PC-9 (cell line): ENCODE measurements around the gene EFNA2. TPM values are rescaled to one million over a fixed set of nuclear protein-coding genes. Genes with fewer than 3 reads are reported as not detected.

Source experiments
- BruUV-seq: library from RNA; stranded (reverse); fragments of 400-500 nt; replicated peaks from 2 replicates; lab custom pipeline; 2021; lab: Mats Ljungman, UMichigan
- CTCF ChIA-PET: fragments of 300-600 bp; sonication (Branson Sonifier 250); formaldehyde crosslinking; loops from one replicate; lab custom pipeline; 2022; ENCODE audit warnings: antibody characterized with exemption; lab: Charles Lee
- POLR2A ChIA-PET: fragments of 300-600 bp; sonication (Branson Sonifier 250); formaldehyde crosslinking; loops from one replicate; lab custom pipeline; 2022; ENCODE audit warnings: antibody characterized with exemption; ENCODE audit not compliant: unreplicated experiment; lab: Charles Lee
- DNase-seq, 2 experiments: peaks; one replicate each; pipeline versions ENCODE4 v3.0.0 to v3.0.0-alpha.2; 2015 to 2022; ENCODE audit warnings: mixed read lengths in 1 of 2
- H2AFZ ChIP-seq: fragments of 200-600 bp; sonication (generic); 2 replicates; pipeline ENCODE4 v1.8.1; 2017; ENCODE audit warnings: antibody characterized with exemption
- H3F3A ChIP-seq: fragments of 200-600 bp; sonication (generic); 2 replicates; pipeline ENCODE4 v1.8.1; 2017; ENCODE audit warnings: antibody characterized with exemption, mild to moderate bottlenecking, low read depth; ENCODE audit not compliant: insufficient read depth
- H3K27ac ChIP-seq: fragments of 200-600 bp; sonication (generic); 2 replicates; pipeline ENCODE4 v1.6.1; 2016; ENCODE audit warnings: mixed run types
- H3K27me3 ChIP-seq: fragments of 200-600 bp; sonication (generic); 2 replicates; pipeline ENCODE4 v1.6.1; 2016; ENCODE audit warnings: low read depth, mixed run types; ENCODE audit not compliant: insufficient read depth
- H3K36me3 ChIP-seq: fragments of 200-600 bp; sonication (generic); 2 replicates; pipeline ENCODE4 v1.6.1; 2016; ENCODE audit warnings: low read depth, mixed run types
- H3K4me1 ChIP-seq: fragments of 200-600 bp; sonication (generic); replicated peaks from 2 replicates; pipeline ENCODE4 v1.6.1; 2016; ENCODE audit warnings: mixed run types; ENCODE audit not compliant: insufficient read depth
- H3K4me2 ChIP-seq: fragments of 200-600 bp; sonication (generic); 2 replicates; pipeline ENCODE4 v1.6.1; 2017; ENCODE audit warnings: mixed run types
- H3K4me3 ChIP-seq: fragments of 200-600 bp; sonication (generic); 2 replicates; pipeline ENCODE4 v1.6.1; 2016; ENCODE audit warnings: mixed run types
- H3K79me2 ChIP-seq: fragments of 200-600 bp; sonication (generic); 2 replicates; pipeline ENCODE4 v1.6.1; 2017; ENCODE audit warnings: low read depth, mixed run types
- H3K9me2 ChIP-seq: fragments of 200-600 bp; sonication (generic); 2 replicates; pipeline ENCODE4 v1.8.1; 2017; ENCODE audit warnings: mild to moderate bottlenecking; ENCODE audit not compliant: insufficient read depth
- H3K9me3 ChIP-seq: fragments of 200-600 bp; sonication (generic); 2 replicates; pipeline ENCODE4 v1.8.1; 2016; ENCODE audit warnings: low read depth; ENCODE audit not compliant: insufficient read depth
- H4K20me1 ChIP-seq: fragments of 200-600 bp; sonication (generic); 2 replicates; pipeline ENCODE4 v1.8.1; 2017; ENCODE audit not compliant: insufficient read depth
- CTCF ChIP-seq: fragments of 200-600 bp; sonication (generic); conservative IDR thresholded peaks from 2 replicates; pipeline ENCODE4 v1.6.1; 2017; ENCODE audit warnings: mixed run types, antibody characterized with exemption, mild to moderate bottlenecking, moderate library complexity
- EZH2 ChIP-seq: fragments of 200-600 bp; sonication (generic); IDR thresholded peaks from 2 replicates; pipeline ENCODE4 v1.8.0; 2017; ENCODE audit warnings: antibody characterized with exemption, low read depth
- intact Hi-C: fragments of 100-400 bp; cut with micrococcal nuclease; formaldehyde crosslinking; loops from one replicate; pipeline ENCODE4 v1.10.0; 2022; ENCODE audit not compliant: unreplicated experiment
- total RNA-seq: library from RNA; stranded (reverse); gene quantifications from 2 replicates; pipeline ENCODE4 v1.2.3, GENCODE V29; 2021

Gene EFNA2
- total RNA-seq, 1 experiment from 2014 or later: not detected

GRCh38 chr19:1261798-1262622, 23.7 kb upstream of the EFNA2 start:
- peak overlapping the region; percentile 94 for H3K4me3 ChIP-seq
- H3F3A ChIP-seq: peaks cover 59% of the 10 kb centered on the region
- intact Hi-C loops: loop anchor here (1.0 kb wide), 1 partner anchor 9 kb away; no protein-coding TSS in a partner anchor
- H3K9me3 ChIP-seq: no peaks in the 10 kb centered on the region
- H3K4me2 ChIP-seq: peak overlapping the region; percentile 97
- peaks cover 61% of the 10 kb centered on the region for H3K4me1 ChIP-seq
- 0 out of 2 replicates have a peak, but pooled peaks cover 1% of the 10 kb centered on the region for H4K20me1 ChIP-seq
- peak; percentile 79 to 96 for DNase-seq
- TF ChIP-seq EZH2 (no peak), CTCF (no peak)
- BruUV-seq: TSS peak; percentile 53
- H3K27ac ChIP-seq: peak overlapping the region; percentile 90
- H3K27me3 ChIP-seq: no peaks in the 10 kb centered on the region
- no peak overlapping the region for H2AFZ ChIP-seq
- POLR2A ChIA-PET: interaction anchor here (0.6 to 1.1 kb wide), 4 partner anchors 9 to 197 kb away, joined by 3 to 4 read pairs (median 4); no protein-coding TSS in a partner anchor
- CTCF ChIA-PET: no interaction called here
- no peaks in the 10 kb centered on the region for H3K36me3 ChIP-seq
- no peaks in the 10 kb centered on the region for H3K9me2 ChIP-seq
- peaks cover 11% of the 10 kb centered on the region for H3K79me2 ChIP-seq

GRCh38 chr19:1262623-1263123, 23.0 kb upstream of the EFNA2 start:
- Histone ChIP-seq H3K9me3 (no peaks in the 10 kb centered on the region), H3K27me3 (no peaks in the 10 kb centered on the region), H4K20me1 (no peaks in the 10 kb centered on the region), H3K27ac (no peak overlapping the region), H3K4me1 (peaks cover 62% of the 10 kb centered on the region), H3K4me2 (peak overlapping the region; percentile 97), H3K4me3 (peak overlapping the region; percentile 42; the same call in 1 of the 2 replicates), H3K9me2 (no peaks in the 10 kb centered on the region), H3F3A (peaks cover 55% of the 10 kb centered on the region), H3K79me2 (peaks cover 11% of the 10 kb centered on the region), H3K36me3 (no peaks in the 10 kb centered on the region), H2AFZ (no peak overlapping the region)
- CTCF ChIA-PET: no interaction called here
- POLR2A ChIA-PET: interaction anchor here (0.6 to 1.1 kb wide), 2 partner anchors 10 to 161 kb away, joined by 3 read pairs; no protein-coding TSS in a partner anchor
- BruUV-seq: no TSS peak
- intact Hi-C loops: loop anchor here (1.0 kb wide), 1 partner anchor 9 kb away; no protein-coding TSS in a partner anchor
- DNase-seq: no peak
- TF ChIP-seq EZH2 (no peak), CTCF (no peak)

- Histone ChIP-seq H3K27me3 (no peaks in the 10 kb centered on the region), H3K4me2 (peak overlapping the region; percentile 97; the same call in 1 of the 2 replicates), H3K4me1 (peaks cover 57% of the 10 kb centered on the region), H3K4me3 (no peak overlapping the region), H3K9me2 (no peaks in the 10 kb centered on the region), H3K9me3 (no peaks in the 10 kb centered on the region), H2AFZ (no peak overlapping the region), H4K20me1 (no peaks in the 10 kb centered on the region), H3F3A (peaks cover 50% of the 10 kb centered on the region), H3K36me3 (no peaks in the 10 kb centered on the region), H3K79me2 (peaks cover 11% of the 10 kb centered on the region), H3K27ac (no peak overlapping the region)
- CTCF ChIA-PET: no interaction called here
- TF ChIP-seq CTCF: no peak
- no peak for TF ChIP-seq EZH2
- intact Hi-C loops: no loop called here
- TSS peak; percentile 15 for BruUV-seq
- DNase-seq: no peak
- POLR2A ChIA-PET: no interaction called here
These were observed 22.5 kb upstream of the EFNA2 start for GRCh38 chr19:1263188-1263587.
